Measurements from ENCODE around the gene SLC17A2.

The SLC17A2 gene

GRCh38 chr6:25927178-25927577 is 3.3 kb downstream of the SLC17A2 start:
- DNase-seq (ENCODE audit: low read depth, low spot score) = no peak

DNA sequence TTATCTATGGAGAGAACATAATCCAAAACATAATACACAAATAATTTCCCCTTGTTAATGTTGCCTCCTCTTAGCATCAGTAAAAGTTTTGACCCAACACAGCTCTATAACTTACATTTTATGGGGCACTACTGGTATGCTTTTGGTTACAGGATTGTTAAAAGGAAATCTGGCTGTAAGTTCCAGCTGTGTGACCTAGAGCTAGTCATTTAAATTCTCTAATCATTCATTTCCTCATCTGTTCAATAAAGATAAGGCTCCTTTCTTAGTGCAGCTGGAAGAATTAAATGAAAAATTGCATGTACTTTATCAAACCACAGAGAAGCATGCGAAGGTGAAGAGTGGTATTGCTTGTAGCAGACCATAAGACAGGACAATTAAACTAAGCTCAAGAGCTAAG is 4.6 kb downstream of the SLC17A2 start:
- H3K4me3 ChIP-seq (ENCODE audit: low read length) = no peak overlapping the region
- no peak for DNase-seq (ENCODE audit: low read depth, low spot score)

More at GRCh38 chr6:25927178-25927577, 3.3 kb downstream of the SLC17A2 start:
- no peak overlapping the region for H3K4me3 ChIP-seq (ENCODE audit: low read length)

DNA sequence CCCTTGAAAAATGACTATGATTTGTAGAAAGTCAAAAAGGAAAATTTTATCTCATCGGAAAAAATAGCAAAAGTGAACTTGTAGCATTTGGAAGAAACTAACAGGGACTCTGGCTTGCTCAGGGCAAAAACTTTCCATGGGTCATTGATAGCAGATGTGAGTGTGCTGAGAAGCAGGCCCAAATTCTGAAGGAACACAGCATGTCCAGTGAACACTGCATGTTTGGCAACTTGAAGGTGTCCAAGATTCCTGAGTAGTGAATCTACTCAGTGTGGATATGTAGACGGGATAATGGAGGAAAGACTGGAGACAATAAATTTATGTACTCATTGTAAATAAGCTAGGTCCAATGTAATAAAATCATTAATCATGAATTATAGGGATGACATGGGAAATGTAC is 8.2 kb downstream of the SLC17A2 start:
- H3K4me3 ChIP-seq (ENCODE audit: low read length) = no peak overlapping the region
- no peak for DNase-seq (ENCODE audit: low read depth, low spot score)

GRCh38 chr6:25921525-25922203 is 8.8 kb downstream of the SLC17A2 start:
- no peak for DNase-seq (ENCODE audit: low read depth, low spot score)
- no peak overlapping the region for H3K4me3 ChIP-seq (ENCODE audit: low read length)

- no peak for DNase-seq (ENCODE audit: low read depth, low spot score)
- no peak overlapping the region for H3K4me3 ChIP-seq (ENCODE audit: low read length)
These were observed 10.8 kb downstream of the SLC17A2 start for GRCh38 chr6:25919657-25920056.

GRCh38 chr6:25918083-25918683 is 12.3 kb downstream of the SLC17A2 start:
- DNase-seq (ENCODE audit: low read depth, low spot score) = no peak
- H3K4me3 ChIP-seq (ENCODE audit: low read length) = no peak overlapping the region

DNA sequence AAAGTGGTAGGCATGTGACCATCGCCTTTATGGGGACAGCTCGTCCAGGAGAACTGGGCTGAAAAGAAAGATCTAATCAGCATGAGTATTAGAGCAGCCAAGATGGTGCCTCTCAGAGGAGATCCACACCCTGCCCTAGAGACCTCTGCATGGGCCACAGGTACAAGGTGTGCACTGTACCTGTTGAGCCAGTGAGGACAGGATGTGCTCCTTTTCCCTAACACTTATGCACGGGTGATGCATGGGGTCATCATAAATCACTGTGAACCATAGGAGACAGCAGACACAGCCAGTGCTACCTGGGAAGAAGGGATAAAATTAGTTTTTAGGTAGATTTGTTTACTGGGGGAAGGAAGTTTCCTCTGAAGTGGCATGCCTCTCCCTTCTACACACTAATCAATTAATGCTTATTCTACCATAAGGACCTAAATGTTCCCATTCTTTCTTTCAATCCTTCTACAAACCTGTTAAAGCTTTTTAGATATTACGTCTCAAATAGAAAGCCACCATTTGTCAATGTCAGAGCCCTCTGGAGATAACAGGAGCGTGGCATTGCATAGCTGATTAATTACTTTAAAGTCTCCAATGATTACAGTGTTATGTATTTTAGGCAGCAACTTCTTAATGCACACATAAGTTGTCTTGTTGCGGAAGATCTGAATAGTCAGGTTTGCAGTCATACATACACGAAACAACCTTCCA is 13.6 kb downstream of the SLC17A2 start:
- DNase-seq (ENCODE audit: low read depth, low spot score) = no peak
- H3K4me3 ChIP-seq (ENCODE audit: low read length) = no peak overlapping the region

- no peak overlapping the region for H3K4me3 ChIP-seq (ENCODE audit: low read length)
- DNase-seq (ENCODE audit: low read depth, low spot score) = no peak
These were observed 14.2 kb downstream of the SLC17A2 start for GRCh38 chr6:25916330-25916729.

DNA sequence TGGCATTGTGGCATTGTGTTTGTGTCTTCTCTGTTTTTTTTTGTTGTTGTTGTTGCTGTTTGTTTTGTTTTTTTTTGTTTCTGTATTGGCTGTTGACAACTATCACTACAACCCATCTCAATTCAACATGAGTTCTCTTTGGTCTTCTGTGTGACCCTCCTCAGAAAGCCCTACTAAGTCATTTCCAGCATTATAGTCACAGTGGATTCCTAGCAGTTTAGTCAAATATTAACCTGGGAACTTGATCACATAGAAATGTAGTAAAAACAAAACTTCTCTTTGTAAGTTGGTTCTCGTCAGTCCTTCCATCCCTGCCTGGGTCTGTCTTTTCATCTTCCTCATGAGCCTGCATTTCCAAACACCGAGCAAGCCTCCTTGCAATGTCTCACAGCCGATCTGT is 16.8 kb downstream of the SLC17A2 start:
- DNase-seq (ENCODE audit: low read depth, low spot score) = no peak
- H3K4me3 ChIP-seq (ENCODE audit: low read length) = no peak overlapping the region

DNA sequence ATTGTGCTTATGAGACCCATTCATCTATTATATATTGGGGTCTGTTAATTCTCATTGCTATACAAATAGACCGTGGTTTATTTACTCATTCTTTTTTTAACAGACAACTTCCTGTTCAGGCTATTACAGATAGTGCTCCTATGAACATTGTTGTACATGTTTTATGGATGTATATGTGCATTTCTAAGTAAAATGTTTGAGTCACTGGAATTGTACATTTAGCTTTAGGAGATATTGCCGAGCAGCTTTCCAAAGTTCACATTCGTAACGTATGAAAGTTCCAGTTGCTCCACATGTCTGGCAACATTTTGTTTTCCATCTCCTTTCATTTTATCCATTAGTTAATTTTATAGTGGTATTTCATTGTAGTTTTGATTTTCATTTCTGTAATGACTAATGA is 19.1 kb downstream of the SLC17A2 start:
- no peak for DNase-seq (ENCODE audit: low read depth, low spot score)
- no peak overlapping the region for H3K4me3 ChIP-seq (ENCODE audit: low read length)

DNA sequence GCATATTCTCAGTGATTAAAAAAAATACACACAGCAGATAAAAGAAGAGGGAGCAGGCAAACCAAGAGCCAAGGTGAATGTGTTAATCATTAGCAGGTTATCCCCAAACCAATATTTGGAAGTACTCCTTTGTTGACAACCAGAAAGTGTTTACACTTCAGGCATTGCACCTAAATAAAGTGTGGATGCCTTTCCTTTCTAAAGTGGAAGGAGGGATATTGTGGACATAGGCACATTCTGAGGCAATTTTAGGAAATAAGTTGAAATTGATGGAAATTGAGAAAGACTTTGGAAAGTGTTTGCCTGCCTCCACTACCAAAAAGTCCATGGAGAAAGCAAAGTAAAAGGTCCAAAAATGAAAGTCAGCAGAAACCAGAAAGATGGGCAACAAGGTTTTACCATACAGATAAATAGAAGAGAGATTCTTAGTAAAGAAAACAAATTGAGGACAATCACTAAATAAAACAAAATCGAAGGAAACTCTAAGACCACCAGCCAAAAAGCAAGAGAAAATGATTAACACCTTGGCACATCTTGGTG is 22.9 kb downstream of the SLC17A2 start:
- no peak overlapping the region for H3K4me3 ChIP-seq (ENCODE audit: low read length)
- no peak for DNase-seq (ENCODE audit: low read depth, low spot score)

- DNase-seq (ENCODE audit: low read depth, low spot score) = no peak
- H3K4me3 ChIP-seq (ENCODE audit: low read length) = no peak overlapping the region
These were observed 26.9 kb downstream of the SLC17A2 start for GRCh38 chr6:25903467-25904099.

GRCh38 chr6:25902071-25902470 is 28.4 kb downstream of the SLC17A2 start:
- DNase-seq (ENCODE audit: low read depth, low spot score) = no peak

DNA sequence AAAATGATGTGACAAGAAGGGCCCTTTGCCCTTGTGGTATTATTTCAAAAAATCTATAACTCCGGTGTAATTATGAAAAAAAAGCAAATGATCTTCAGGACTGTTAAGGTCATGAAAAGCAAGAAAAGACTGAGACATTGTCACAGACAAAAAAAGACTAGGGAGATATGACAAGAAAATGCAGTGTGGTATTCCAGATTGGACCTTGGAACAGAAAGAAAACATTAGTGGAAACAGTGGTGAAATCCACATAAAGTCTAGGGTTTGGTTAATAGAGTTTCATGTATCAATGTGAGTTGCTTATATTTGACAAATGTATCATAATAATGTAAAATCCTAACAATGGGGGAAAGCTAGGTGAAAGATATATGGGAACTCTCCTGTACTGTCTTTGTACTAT is 29.6 kb downstream of the SLC17A2 start:
- DNase-seq (ENCODE audit: low read depth, low spot score) = no peak
- no peak overlapping the region for H3K4me3 ChIP-seq (ENCODE audit: low read length)

More at GRCh38 chr6:25902071-25902470, 28.4 kb downstream of the SLC17A2 start:
- H3K4me3 ChIP-seq (ENCODE audit: low read length) = no peak overlapping the region

DNA sequence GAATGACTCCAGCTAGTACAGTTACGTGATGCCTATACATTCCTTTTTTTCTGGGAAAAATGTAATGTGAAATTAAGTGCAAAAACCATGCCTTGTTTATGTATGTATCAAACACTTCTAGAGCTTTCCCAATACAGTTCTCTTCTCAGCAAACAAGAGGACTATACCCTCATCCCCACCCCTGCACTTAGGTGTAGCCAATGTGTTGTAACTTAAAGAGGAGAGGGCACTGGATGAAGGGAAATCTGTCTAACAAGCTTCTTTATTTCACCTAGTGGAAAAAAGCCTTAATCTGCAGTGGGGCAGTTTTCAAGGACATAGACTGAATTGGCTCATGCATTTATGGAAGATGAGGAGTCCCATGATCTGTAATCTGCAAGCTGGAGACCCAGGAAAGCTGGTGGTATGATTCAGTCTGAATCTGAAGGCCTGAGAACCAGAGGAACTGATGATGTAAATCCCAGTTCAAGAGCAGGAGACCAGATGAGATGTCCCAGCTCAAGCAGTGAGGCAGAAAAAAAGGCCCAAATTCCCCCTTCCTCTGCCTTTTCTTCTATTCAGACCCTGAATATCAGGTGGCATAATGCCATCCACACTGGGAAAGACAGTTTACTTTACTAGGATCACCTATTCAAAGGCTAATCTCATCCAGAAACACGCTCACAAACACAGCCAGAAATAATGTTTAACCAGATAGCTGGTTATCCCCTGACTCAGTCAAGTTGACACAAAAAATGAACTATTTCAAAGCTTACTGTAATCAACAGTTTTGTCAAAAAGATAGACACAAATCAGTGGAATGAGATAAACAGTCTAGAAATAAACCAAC is 30.7 kb downstream of the SLC17A2 start:
- DNase-seq (ENCODE audit: low read depth, low spot score) = no peak
- H3K4me3 ChIP-seq (ENCODE audit: low read length) = no peak overlapping the region

GRCh38 chr6:25899123-25899522 is 31.4 kb downstream of the SLC17A2 start:
- no peak for DNase-seq (ENCODE audit: low read depth, low spot score)

DNA sequence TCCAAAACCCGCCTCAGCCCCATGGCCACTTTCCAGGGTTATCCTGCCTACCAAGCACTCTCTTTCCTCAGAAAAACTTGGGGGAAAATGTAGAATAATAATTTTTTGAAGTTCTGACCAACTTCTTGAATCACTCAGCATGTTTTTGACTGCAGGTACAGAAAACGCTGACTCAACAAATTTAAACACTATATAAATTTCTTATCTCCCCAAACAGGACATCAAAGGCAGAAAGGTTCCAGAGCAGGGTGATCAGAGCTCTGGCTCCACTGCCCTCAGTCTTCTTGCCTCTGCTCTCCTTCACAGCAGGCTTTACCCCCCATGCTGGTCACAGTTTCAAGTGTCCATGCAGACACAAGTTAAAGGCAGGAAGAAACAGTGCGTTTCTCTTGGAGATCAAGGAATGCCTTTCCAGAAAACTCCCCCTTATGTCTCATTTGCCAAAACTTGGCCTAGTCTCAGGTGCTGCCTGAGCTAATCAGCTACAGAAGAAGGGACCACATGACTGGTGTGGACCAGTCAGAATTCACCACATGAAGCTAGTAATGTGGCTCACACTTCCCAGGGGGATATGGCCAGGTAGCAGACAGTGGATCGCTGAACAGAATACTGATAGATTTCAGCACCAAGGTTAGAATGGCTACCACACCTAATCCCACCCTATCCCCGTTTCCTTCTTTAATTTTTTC is 32.1 kb downstream of the SLC17A2 start:
- no peak overlapping the region for H3K4me3 ChIP-seq (ENCODE audit: low read length)
- DNase-seq (ENCODE audit: low read depth, low spot score) = no peak

More at GRCh38 chr6:25899123-25899522, 31.4 kb downstream of the SLC17A2 start:
- no peak overlapping the region for H3K4me3 ChIP-seq (ENCODE audit: low read length)

DNA sequence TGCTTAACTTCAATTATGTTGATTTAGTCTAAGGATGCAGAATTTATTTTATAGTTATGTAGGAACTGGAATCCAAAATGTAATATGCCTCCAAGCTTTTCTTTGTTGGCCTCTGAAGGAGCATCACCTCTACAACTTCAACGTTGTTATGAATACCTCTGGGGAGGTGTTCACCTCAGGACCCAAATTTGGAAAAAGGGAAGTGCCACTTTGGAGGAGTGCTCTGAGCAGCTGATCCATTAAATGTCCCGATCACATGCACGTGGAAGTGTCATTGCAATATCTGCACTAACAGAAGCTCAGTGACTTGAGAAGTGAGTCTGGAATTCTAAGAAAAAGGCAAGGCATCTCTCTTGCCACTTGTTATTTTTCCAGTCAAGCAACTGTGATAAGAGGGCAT is 34.2 kb downstream of the SLC17A2 start:
- no peak for DNase-seq (ENCODE audit: low read depth, low spot score)
- no peak overlapping the region for H3K4me3 ChIP-seq (ENCODE audit: low read length)
